DMS153 (cell line): ENCODE measurements around the gene ALCAM.

Experiments
- DNase-seq: peaks from one replicate; lab custom pipeline; 2025; lab: John Stamatoyannopoulos, UW

The ALCAM gene

GRCh38 chr3:105493305-105493892 is 126.7 kb downstream of the ALCAM start:
- DNase-seq, result no peak

GRCh38 chr3:105495021-105495420 is 128.3 kb downstream of the ALCAM start:
- DNase-seq, result no peak

GRCh38 chr3:105496343-105496742 is 129.6 kb downstream of the ALCAM start:
- DNase-seq, result no peak

DNA sequence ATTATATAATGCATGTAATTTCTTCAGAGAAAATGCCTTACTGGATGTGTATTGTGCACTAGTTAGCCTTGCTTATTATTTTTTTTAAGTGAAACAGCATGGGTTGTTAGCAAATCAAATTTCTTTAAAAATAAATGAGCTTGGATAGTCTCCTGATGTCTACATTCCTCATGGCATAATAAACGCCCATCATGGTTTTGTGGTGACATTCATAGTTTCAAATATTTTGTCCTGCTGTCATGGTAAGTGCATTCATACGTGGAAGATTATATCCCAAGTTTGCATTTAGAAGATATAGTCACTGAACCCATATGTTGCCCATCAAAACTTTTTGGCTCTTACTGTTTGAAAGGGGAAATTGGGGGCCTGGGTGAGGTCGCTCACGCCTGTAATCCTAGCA is 130.7 kb downstream of the ALCAM start:
- DNase-seq, result no peak

GRCh38 chr3:105499961-105500360 is 133.3 kb downstream of the ALCAM start:
- DNase-seq, result no peak

DNA sequence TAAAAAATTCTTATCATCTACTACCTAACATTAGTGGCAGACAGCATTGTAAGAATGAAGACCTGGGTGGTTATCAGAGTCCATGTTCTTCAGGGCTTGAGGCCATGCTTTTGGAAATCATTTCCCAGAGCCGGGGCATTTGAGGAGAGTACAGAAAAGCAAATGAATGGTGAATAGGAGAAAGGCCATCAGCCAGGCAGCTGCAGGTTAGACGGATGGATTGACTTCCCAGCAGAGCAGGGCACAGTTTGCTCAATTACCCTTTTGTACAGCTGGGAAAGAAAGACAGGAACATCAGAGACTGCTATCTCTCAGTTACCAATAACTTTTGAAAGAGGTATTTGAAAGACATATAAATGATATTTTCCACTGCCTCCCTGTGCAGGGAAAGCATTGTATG is 135.6 kb downstream of the ALCAM start:
- DNase-seq, result peak; percentile 18

DNA sequence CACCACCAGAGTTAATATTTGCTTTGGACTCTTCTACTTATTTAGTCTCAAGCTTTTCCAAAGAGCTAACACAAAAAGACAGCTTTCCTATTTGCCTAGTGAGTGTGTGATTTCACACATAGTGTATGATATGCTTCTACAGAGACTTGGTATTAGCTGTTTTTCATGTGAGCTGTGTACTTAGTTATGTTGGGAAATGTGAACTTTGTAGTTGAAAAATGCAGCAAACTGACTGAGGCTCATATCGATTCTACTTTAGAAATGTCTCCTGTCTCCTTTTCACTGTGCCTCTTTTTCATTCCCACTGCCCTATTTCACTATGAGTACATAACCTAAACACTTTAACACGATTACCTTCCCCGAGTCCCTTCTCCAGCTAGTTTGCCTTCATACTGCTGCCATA is 136.5 kb downstream of the ALCAM start:
- no peak for DNase-seq

GRCh38 chr3:105504440-105504951 is 137.8 kb downstream of the ALCAM start:
- no peak for DNase-seq

- DNase-seq, result no peak
Measured at GRCh38 chr3:105505170-105505569, 138.5 kb downstream of the ALCAM start.

GRCh38 chr3:105511031-105511430 is 144.3 kb downstream of the ALCAM start:
- no peak for DNase-seq

DNA sequence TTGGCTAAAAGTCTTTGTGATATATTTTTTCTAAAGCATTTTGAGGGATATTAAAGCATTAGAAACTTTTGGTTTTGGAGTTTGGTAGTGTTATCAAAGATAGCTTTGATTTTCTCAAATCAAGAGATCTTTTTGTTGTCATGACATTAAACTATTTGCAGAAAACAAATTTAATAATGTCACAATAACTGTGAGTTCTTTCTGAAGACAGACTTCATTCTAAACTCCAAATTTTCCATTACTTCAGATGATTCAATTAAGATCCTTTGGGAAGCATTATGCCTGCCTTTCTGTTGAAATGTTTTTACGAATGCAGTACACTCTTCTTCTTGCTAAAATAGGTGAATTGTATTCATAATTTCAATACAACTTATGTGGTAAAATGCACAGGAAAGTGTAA is 145.4 kb downstream of the ALCAM start:
- DNase-seq, result no peak

GRCh38 chr3:105513042-105513441 is 146.3 kb downstream of the ALCAM start:
- DNase-seq, result no peak

DNA sequence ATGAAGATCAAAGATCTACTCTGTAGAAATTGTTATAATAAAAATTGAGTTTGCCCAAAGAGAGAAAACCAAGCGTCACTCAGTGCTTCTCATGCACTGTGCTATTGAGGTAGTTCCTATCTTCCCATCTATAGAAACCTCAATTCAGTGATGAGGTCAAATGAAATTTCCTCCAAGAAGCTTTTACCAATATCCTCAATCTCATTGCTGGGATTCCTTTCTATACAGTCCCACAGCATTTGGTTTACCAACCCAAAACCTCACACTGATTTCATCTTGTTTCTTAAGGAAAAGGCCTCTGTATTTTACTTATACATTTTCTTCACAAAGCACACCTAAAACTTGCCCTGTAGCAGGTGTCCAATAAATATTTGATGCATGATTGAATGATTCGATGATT is 147.2 kb downstream of the ALCAM start:
- DNase-seq, result no peak

GRCh38 chr3:105515372-105515771 is 148.7 kb downstream of the ALCAM start:
- no peak for DNase-seq

DNA sequence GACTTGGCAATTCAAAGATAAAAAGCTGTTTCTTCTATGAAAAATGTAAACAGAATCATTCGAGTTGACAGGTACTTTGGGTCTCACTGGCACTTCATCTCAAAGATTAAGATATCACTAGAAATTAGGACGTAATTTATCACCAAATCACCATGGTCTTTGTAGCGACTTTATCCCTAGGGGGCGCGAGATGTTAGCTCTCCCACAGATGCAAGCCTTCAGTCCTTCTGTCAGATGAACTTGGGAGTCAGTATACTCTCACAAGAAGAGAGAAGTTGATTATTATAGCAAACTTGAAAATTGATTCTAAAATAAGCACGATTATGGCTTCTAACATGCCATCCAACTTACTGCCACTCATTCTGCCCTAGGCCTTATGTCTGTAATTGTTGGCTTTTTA is 150.3 kb downstream of the ALCAM start:
- DNase-seq, result no peak

DNA sequence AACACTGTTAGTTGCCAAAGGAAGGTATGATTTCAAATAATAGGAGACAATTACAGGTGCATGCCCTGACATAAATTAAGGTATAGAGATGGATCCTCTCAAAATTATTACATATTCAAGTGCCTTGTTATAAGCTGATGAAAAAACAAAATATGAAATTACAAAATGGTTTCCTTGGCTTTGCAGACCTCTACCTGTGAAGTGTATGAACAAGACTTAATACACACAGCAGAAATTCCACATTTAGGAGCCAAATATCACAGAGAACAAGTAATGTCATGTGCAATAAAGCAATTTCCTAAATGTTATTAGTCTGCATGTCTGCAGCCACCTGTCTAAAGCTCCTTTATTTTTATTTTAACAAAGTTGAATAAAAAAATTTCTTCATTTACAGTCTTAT is 151.5 kb downstream of the ALCAM start:
- peak; percentile 17 for DNase-seq

GRCh38 chr3:105518806-105519418 is 152.2 kb downstream of the ALCAM start:
- peak; percentile 52 for DNase-seq

DNA sequence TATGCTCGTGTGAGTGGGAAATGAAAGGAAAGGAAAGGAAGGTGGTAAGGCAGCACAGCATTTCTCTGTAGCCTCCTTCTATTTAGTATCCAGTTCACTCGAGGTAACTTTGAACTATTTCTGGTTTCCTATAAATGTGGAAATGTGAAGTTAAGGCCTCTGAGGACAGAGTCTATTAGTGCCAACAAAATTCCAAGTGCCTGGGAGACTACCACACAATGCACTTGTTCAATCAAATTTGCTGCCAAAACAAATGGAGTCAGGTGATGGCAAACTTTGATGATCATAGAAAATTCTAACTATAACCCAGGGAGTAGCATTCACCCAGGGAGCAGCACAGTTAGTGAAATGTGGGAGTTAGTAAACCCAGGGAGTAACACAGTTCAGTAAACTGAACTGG is 155.1 kb downstream of the ALCAM start:
- DNase-seq, result no peak

DNA sequence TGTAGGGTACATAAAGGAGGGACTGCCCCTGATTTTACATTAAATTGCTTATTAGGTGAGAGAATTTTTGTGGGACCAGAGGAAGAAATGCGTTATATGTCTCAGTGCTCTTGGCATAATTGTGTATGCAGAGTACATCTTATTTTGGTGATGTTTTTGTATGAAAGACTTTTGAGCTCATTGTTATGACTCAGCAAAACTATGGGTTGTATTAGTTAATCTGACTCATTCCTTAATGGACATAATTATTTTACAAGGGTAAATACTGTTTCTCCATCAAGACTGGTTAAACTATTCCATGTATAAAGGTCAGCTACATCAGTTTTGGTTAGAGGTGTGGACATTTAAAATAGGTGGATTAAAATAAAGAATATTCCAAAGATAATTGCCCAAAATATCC is 156.8 kb downstream of the ALCAM start:
- no peak for DNase-seq

DNA sequence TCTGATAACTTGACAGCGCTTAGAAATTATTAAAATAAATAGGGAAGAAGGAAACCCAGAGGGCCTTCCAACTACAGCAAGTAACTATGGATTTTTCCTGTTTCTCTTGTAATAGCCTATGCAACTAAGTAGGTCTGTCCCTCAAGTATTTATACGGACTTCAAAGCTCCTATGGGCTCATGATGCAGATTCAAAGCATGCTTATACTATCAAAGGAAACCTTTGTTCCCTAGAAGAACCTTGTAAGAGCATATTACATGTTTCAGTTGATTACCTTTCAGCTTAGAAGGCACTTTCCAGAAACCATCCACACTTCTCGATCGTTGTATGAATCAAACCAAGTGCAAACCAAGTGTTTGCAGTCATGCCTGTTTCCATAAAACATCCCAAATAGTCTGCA is 158.8 kb downstream of the ALCAM start:
- DNase-seq, result no peak

DNA sequence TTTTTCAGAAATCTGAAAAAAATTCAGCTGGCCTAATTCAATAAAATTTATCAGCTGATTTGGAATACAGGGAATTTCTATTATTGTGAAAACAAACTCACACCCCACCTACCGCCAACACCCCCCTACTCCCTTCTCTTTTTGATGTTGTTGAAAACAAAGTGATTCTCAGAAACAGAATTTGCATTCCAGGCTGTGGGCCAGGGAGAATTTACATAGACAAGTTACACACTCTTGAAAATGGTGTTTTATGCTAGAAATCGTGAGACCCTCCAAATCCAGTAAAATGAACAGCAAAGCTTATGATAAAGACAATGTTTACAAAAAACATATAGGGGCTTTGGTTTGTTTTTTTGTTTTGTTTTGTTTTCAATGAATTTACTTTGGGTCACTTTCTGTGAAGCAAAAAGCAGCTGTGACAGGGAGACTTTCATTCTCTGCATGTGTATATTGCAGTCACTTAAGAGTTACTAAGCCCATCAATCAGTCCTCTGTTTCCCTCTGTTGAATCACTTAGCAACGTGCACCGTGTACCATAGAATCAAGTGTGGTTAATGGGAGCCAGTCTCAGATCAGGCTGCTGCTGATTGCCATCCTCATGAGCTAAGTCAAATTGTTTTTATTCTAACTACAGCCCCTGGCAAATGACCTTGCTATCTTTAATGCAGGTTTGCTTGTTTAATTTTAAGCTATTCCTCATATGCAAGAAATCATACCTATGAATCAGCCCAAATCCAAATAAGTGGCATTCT is 159.8 kb downstream of the ALCAM start:
- DNase-seq, result peak; percentile 82

GRCh38 chr3:105527535-105527934 is 160.8 kb downstream of the ALCAM start:
- peak; percentile 82 for DNase-seq

GRCh38 chr3:105527949-105528348 is 161.2 kb downstream of the ALCAM start:
- peak; percentile 91 for DNase-seq
